ENCODE results near the gene TEAD4.

TEAD4 gene

GRCh38 chr12:3034067-3034750, 75.0 kb downstream of the TEAD4 start:
- DNase-seq: peak; percentile 74

GRCh38 chr12:3035171-3035570, 76.0 kb downstream of the TEAD4 start:
- no peak for DNase-seq

- no peak for DNase-seq
Observed at GRCh38 chr12:3035815-3036702, 76.9 kb downstream of the TEAD4 start.

GRCh38 chr12:3036901-3037600, 77.9 kb downstream of the TEAD4 start:
- no peak for DNase-seq

GRCh38 chr12:3038166-3038565, 79.0 kb downstream of the TEAD4 start:
- DNase-seq: no peak

- no peak for DNase-seq
Observed at GRCh38 chr12:3038926-3039510, 79.8 kb downstream of the TEAD4 start.

- DNase-seq: no peak
Observed at GRCh38 chr12:3040026-3040656, 80.9 kb downstream of the TEAD4 start.

- no peak for DNase-seq
Observed at GRCh38 chr12:3040663-3041544, 81.7 kb downstream of the TEAD4 start.

GRCh38 chr12:3041558-3042164, 82.5 kb downstream of the TEAD4 start:
- peak; percentile 91 for DNase-seq

GRCh38 chr12:3042394-3042793, 83.2 kb downstream of the TEAD4 start:
- DNase-seq: peak; percentile 78

GRCh38 chr12:3042826-3043225, 83.6 kb downstream of the TEAD4 start:
- no peak for DNase-seq

GRCh38 chr12:3043406-3043805, 84.2 kb downstream of the TEAD4 start:
- no peak for DNase-seq

GRCh38 chr12:3044141-3044630, 85.0 kb downstream of the TEAD4 start:
- DNase-seq: no peak

- DNase-seq: no peak
Observed at GRCh38 chr12:3045494-3045893, 86.3 kb downstream of the TEAD4 start.

GRCh38 chr12:3045989-3046388, 86.8 kb downstream of the TEAD4 start:
- no peak for DNase-seq

GRCh38 chr12:3046441-3047200, 87.4 kb downstream of the TEAD4 start:
- DNase-seq: no peak

- no peak for DNase-seq
Observed at GRCh38 chr12:3047961-3048360, 88.8 kb downstream of the TEAD4 start.

- DNase-seq: no peak
Observed at GRCh38 chr12:3048540-3048939, 89.3 kb downstream of the TEAD4 start.

- DNase-seq: no peak
Observed at GRCh38 chr12:3049176-3049575, 90.0 kb downstream of the TEAD4 start.

GRCh38 chr12:3049611-3050249, 90.5 kb downstream of the TEAD4 start:
- DNase-seq: no peak
